ENCODE data around the gene C1orf159. TPM values are rescaled to one million over a fixed set of nuclear protein-coding genes. Genes with fewer than 3 reads are reported as not detected.
A peak's percentile ranks its signal among the peaks of the same experiment; 100 is the strongest.

Gene C1orf159
- total and polyA plus RNA-seq, 2 donors (not counting 1 experiment from before 2014, with no cell fraction given) = 23.0 to 25.6 TPM

- Mint-ChIP-seq H3K27ac (peak overlapping the region; percentile 65), H3K4me1 (peaks cover 16% of the 10 kb centered on the region), H3K4me3 (no peak overlapping the region), H3K9me3 (ENCODE audit: insufficient read depth) (peaks cover 2% of the 10 kb centered on the region), H3K27me3 (no peaks in the 10 kb centered on the region)
- Histone ChIP-seq H3K79me2 (ENCODE audit: control insufficient read depth, insufficient read depth, low read length) (no peaks in the 10 kb centered on the region), H3K36me3 (replicated peaks in 1 of 2; ENCODE audit: control extremely low read depth in 1 of 2, control insufficient read depth in 1 of 2, extremely low read depth in 1 of 2, insufficient read depth in 2 of 2, low read length in 1 of 2) (no peaks in the 10 kb centered on the region), H3K27ac (ENCODE audit: low read length in 2 of 2) (no peak overlapping the region), H2AFZ (ENCODE audit: insufficient read depth, low read depth, low read length, poor library complexity, severe bottlenecking) (no peak overlapping the region), H3K4me3 (ENCODE audit: control extremely low read depth in 1 of 5, extremely low read depth in 1 of 5, insufficient read depth in 1 of 5, low read depth in 2 of 5, low read length in 4 of 5) (no peak overlapping the region), H3K4me1 (ENCODE audit: control insufficient read depth in 2 of 2, insufficient read depth in 2 of 2, low read length in 2 of 2) (peaks cover 4 to 14% of the 10 kb centered on the region in 2 donors), H3K9me3 (ENCODE audit: control extremely low read depth in 1 of 3, control insufficient read depth in 2 of 3, insufficient read depth in 1 of 3, low read length in 2 of 3) (peaks cover 0 to 16% (median 0%) of the 10 kb centered on the region in 3 donors), H4K20me1 (ENCODE audit: control insufficient read depth, insufficient read depth, low read length, poor library complexity, severe bottlenecking) (no peaks in the 10 kb centered on the region), H3K9ac (ENCODE audit: low read length) (no peak overlapping the region), H3K27me3 (replicated peaks in 1 of 4; ENCODE audit: control extremely low read depth in 1 of 4, control insufficient read depth in 3 of 4, insufficient read depth in 4 of 4, low read length in 3 of 4) (no peaks in the 10 kb centered on the region), H3K4me2 (replicated peaks; ENCODE audit: low read depth, low read length, poor library complexity, severe bottlenecking) (no peak overlapping the region)
- intact Hi-C loops (cut with micrococcal nuclease) = no loop called here
- TF ChIP-seq EZH2 (IDR thresholded peaks at IDR 0.05; ENCODE audit: borderline replicate concordance, insufficient read depth, low read depth, low read length, poor library complexity, severe bottlenecking) = no peak
- TF ChIP-seq, protein P1, sequence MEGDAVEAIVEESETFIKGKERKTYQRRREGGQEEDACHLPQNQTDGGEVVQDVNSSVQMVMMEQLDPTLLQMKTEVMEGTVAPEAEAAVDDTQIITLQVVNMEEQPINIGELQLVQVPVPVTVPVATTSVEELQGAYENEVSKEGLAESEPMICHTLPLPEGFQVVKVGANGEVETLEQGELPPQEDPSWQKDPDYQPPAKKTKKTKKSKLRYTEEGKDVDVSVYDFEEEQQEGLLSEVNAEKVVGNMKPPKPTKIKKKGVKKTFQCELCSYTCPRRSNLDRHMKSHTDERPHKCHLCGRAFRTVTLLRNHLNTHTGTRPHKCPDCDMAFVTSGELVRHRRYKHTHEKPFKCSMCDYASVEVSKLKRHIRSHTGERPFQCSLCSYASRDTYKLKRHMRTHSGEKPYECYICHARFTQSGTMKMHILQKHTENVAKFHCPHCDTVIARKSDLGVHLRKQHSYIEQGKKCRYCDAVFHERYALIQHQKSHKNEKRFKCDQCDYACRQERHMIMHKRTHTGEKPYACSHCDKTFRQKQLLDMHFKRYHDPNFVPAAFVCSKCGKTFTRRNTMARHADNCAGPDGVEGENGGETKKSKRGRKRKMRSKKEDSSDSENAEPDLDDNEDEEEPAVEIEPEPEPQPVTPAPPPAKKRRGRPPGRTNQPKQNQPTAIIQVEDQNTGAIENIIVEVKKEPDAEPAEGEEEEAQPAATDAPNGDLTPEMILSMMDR (IDR thresholded peaks at IDR 0.05) = no peak
- ATAC-seq (ENCODE audit: low read depth) (no peak), DNase-seq (no peak)
- 94% methylated on average over 43 of the region's 43 CpGs for WGBS (ENCODE audit: insufficient coverage)
- ChIA-PET CTCF (interaction anchor here (1.1 to 1.6 kb wide), 7 partner anchors 8 to 161 kb away, joined by 3 to 5 read pairs (median 3); no protein-coding TSS in a partner anchor), POLR2A (interaction anchor here (0.6 to 1.2 kb wide), 2 partner anchors 27 to 59 kb away, joined by 3 read pairs; no protein-coding TSS in a partner anchor)
Measured at GRCh38 chr1:1130206-1131120, 14.6 kb upstream of the C1orf159 start.

DNA sequence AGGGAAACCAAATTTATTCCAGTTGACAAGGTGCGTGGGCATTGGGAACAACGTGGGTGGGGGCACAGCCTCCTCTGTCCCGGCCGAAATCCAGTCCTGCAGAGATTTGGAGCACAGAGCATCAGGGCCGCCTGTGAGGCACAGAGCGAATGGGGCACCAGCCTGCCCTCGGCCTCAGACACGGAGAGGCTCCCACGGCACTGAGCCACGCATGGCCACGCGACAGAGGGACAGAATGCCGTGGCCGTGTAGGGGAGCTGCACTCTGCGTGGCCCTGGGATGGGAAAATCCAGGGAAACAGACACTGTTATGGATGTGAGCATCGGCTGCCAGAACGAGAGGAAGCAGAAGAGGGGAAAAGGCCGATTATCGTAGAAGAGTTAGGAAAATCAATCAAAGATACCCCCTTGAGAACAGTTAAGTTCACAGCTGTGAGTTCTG is 13.5 kb upstream of the C1orf159 start:
- Histone ChIP-seq H3K4me2 (replicated peaks; ENCODE audit: low read depth, low read length, poor library complexity, severe bottlenecking) (no peak overlapping the region), H4K20me1 (ENCODE audit: control insufficient read depth, insufficient read depth, low read length, poor library complexity, severe bottlenecking) (no peaks in the 10 kb centered on the region), H3K4me1 (ENCODE audit: control insufficient read depth in 2 of 2, insufficient read depth in 2 of 2, low read length in 2 of 2) (peaks cover 0 to 4% of the 10 kb centered on the region in 2 donors), H3K9ac (ENCODE audit: low read length) (no peak overlapping the region), H2AFZ (ENCODE audit: insufficient read depth, low read depth, low read length, poor library complexity, severe bottlenecking) (no peak overlapping the region), H3K27ac (ENCODE audit: low read length in 2 of 2) (no peak overlapping the region), H3K36me3 (replicated peaks in 1 of 2; ENCODE audit: control extremely low read depth in 1 of 2, control insufficient read depth in 1 of 2, extremely low read depth in 1 of 2, insufficient read depth in 2 of 2, low read length in 1 of 2) (no peaks in the 10 kb centered on the region), H3K9me3 (ENCODE audit: control extremely low read depth in 1 of 3, control insufficient read depth in 2 of 3, insufficient read depth in 1 of 3, low read length in 2 of 3) (peaks cover 0 to 6% (median 0%) of the 10 kb centered on the region in 3 donors), H3K79me2 (ENCODE audit: control insufficient read depth, insufficient read depth, low read length) (no peaks in the 10 kb centered on the region), H3K4me3 (ENCODE audit: control extremely low read depth in 1 of 5, extremely low read depth in 1 of 5, insufficient read depth in 1 of 5, low read depth in 2 of 5, low read length in 4 of 5) (no peak overlapping the region), H3K27me3 (replicated peaks in 1 of 4; ENCODE audit: control extremely low read depth in 1 of 4, control insufficient read depth in 3 of 4, insufficient read depth in 4 of 4, low read length in 3 of 4) (no peaks in the 10 kb centered on the region)
- DNase-seq = no peak
- 92% methylated on average over 15 of the region's 19 CpGs for WGBS (ENCODE audit: insufficient coverage)
- H3K9me3 Mint-ChIP-seq (ENCODE audit: insufficient read depth) = no peaks in the 10 kb centered on the region
- no peak overlapping the region for H3K4me3 Mint-ChIP-seq
- no peak for TF ChIP-seq EZH2 (IDR thresholded peaks at IDR 0.05; ENCODE audit: borderline replicate concordance, insufficient read depth, low read depth, low read length, poor library complexity, severe bottlenecking)
- TF ChIP-seq, protein P1 (IDR thresholded peaks at IDR 0.05) = no peak
- POLR2A ChIA-PET = interaction anchor here (0.6 kb wide), 1 partner anchor 9 kb away, joined by 4 read pairs; no protein-coding TSS in a partner anchor
- intact Hi-C loops (cut with micrococcal nuclease) = no loop called here
- H3K4me1 Mint-ChIP-seq = peaks cover 12% of the 10 kb centered on the region
- ATAC-seq (ENCODE audit: low read depth) = no peak
- no peak overlapping the region for H3K27ac Mint-ChIP-seq
- no peaks in the 10 kb centered on the region for H3K27me3 Mint-ChIP-seq
- CTCF ChIA-PET = interaction anchor here (1.1 to 1.6 kb wide), 6 partner anchors 7 to 162 kb away, joined by 3 to 5 read pairs (median 4); no protein-coding TSS in a partner anchor
